Sigmoid colon (tissue), 4 donors: ENCODE results near the gene SNX21.

Source experiments
- EP300 ChIP-seq, 4 donors: sonication (generic); formaldehyde crosslinking; IDR thresholded peaks; one replicate each; pipeline ENCODE4 v1.6.1; 2017; ENCODE audit warnings: antibody characterized with exemption in 4 of 4
- POLR2A ChIP-seq, 2 donors: fragments of 450-650 bp; IDR thresholded peaks; one replicate each; pipeline ENCODE4 v1.6.1; 2016; ENCODE audit warnings: antibody characterized with exemption in 2 of 2, mild to moderate bottlenecking in 2 of 2, moderate library complexity in 2 of 2
- POLR2AphosphoS5 ChIP-seq, 4 donors: sonication (generic); formaldehyde crosslinking; IDR thresholded peaks; one replicate each; pipeline ENCODE4 v1.6.1; 2017; ENCODE audit warnings: antibody characterized with exemption in 4 of 4
- TF ChIP-seq, protein P1 (sequence below), 4 experiments: fragments of 450-650 bp in 3 of 4; fragments of 200-600 bp in 1 of 4; IDR thresholded peaks; one replicate each; pipeline ENCODE4 v1.5.1; 2016 to 2019; ENCODE audit warnings: antibody characterized with exemption in 4 of 4, mild to moderate bottlenecking in 3 of 4, moderate library complexity in 2 of 4

DNA sequence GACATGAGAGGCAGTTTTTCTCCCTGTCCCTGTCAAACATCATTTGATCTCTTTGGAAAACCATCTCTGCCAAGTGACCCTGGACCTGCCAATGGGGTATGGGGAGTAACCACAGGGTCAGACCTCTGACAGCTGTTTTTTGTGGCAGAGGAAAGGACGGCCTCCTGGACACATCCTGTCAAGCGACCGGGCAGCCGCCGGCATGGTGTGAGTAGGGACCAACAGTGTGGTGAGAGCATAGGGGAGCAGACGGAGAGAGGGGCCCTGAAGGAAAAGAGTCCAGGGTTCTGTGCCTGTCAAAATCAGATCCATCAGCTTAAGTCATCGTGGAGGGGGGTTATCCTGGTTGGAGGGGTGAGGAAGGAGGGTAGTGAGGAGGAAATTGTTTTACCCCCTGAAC is 31.7 kb upstream of the SNX21 start:
- TF ChIP-seq POLR2A (IDR thresholded peaks at IDR 0.05), result no peak
- TF ChIP-seq, protein P1, sequence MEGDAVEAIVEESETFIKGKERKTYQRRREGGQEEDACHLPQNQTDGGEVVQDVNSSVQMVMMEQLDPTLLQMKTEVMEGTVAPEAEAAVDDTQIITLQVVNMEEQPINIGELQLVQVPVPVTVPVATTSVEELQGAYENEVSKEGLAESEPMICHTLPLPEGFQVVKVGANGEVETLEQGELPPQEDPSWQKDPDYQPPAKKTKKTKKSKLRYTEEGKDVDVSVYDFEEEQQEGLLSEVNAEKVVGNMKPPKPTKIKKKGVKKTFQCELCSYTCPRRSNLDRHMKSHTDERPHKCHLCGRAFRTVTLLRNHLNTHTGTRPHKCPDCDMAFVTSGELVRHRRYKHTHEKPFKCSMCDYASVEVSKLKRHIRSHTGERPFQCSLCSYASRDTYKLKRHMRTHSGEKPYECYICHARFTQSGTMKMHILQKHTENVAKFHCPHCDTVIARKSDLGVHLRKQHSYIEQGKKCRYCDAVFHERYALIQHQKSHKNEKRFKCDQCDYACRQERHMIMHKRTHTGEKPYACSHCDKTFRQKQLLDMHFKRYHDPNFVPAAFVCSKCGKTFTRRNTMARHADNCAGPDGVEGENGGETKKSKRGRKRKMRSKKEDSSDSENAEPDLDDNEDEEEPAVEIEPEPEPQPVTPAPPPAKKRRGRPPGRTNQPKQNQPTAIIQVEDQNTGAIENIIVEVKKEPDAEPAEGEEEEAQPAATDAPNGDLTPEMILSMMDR (IDR thresholded peaks at IDR 0.05), result no peak
- no peak for TF ChIP-seq EP300 (IDR thresholded peaks at IDR 0.05)
- TF ChIP-seq POLR2AphosphoS5 (IDR thresholded peaks at IDR 0.05), result no peak
